Uterus (tissue), 2 donors: ENCODE measurements around the gene STPG2.

Experiments
- POLR2A ChIP-seq, 2 donors: fragments of 450-650 bp; IDR thresholded peaks; one replicate each; pipeline ENCODE4 v1.6.1; 2016; ENCODE audit warnings: antibody characterized with exemption in 2 of 2, mild to moderate bottlenecking in 1 of 2, moderate library complexity in 1 of 2
- TF ChIP-seq, protein P1 (sequence below), 4 experiments: fragments of 200-600 bp in 2 of 4; fragments of 450-650 bp in 2 of 4; sonication (generic) in 2 of 4; IDR thresholded peaks; one replicate each; pipeline ENCODE4 v1.5.1; 2016 to 2019; ENCODE audit warnings: antibody characterized with exemption in 4 of 4, mild to moderate bottlenecking in 2 of 4, moderate library complexity in 1 of 4

DNA sequence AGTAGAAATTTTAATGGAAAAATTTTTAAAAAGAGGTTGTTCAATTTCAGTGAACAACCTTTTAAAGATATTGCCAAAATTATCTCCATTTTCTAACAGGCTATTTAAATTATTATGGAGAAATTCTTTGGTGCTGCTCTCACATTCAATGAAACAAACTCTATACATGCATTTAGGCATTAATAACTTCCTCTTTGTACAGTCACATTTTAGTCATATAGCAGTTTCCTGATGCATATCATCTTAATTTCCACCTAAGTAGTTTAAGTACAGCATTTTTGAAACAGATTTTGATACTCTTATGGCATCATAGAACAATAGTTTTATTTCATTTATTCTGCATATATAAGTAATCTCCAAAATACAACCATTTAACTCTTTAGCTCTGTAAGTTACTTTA is 500.1 kb downstream of the STPG2 start:
- TF ChIP-seq POLR2A (IDR thresholded peaks at IDR 0.05) = no peak
- TF ChIP-seq, protein P1, sequence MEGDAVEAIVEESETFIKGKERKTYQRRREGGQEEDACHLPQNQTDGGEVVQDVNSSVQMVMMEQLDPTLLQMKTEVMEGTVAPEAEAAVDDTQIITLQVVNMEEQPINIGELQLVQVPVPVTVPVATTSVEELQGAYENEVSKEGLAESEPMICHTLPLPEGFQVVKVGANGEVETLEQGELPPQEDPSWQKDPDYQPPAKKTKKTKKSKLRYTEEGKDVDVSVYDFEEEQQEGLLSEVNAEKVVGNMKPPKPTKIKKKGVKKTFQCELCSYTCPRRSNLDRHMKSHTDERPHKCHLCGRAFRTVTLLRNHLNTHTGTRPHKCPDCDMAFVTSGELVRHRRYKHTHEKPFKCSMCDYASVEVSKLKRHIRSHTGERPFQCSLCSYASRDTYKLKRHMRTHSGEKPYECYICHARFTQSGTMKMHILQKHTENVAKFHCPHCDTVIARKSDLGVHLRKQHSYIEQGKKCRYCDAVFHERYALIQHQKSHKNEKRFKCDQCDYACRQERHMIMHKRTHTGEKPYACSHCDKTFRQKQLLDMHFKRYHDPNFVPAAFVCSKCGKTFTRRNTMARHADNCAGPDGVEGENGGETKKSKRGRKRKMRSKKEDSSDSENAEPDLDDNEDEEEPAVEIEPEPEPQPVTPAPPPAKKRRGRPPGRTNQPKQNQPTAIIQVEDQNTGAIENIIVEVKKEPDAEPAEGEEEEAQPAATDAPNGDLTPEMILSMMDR (IDR thresholded peaks at IDR 0.05) = no peak
